ENCODE results near the gene SCD. TPM values are rescaled to one million over a fixed set of nuclear protein-coding genes. Genes with fewer than 3 reads are reported as not detected.
A peak's percentile ranks its signal among the peaks of the same experiment; 100 is the strongest.

The SCD gene
- total RNA-seq, 1 donor from 2014 or later, result 113 TPM

- no peak for TF ChIP-seq CTCF (conservative IDR thresholded peaks at IDR 0.05; ENCODE audit: low read depth, low read length)
- H3K4me3 ChIP-seq (ENCODE audit: low read depth, low read length), result peak overlapping the region; percentile 61
- DNase-seq (ENCODE audit: low read depth), result no peak
Measured at GRCh38 chr10:100346351-100346764, 675 bp upstream of the SCD start.

GRCh38 chr10:100347568-100348195 is 649 bp downstream of the SCD start:
- peak overlapping the region; percentile 61 for H3K4me3 ChIP-seq (ENCODE audit: low read depth, low read length)
- no peak for TF ChIP-seq CTCF (conservative IDR thresholded peaks at IDR 0.05; ENCODE audit: low read depth, low read length)
- no peak for DNase-seq (ENCODE audit: low read depth)

GRCh38 chr10:100348389-100348927 is 1.4 kb downstream of the SCD start:
- peak overlapping the region; percentile 61 for H3K4me3 ChIP-seq (ENCODE audit: low read depth, low read length)
- no peak for DNase-seq (ENCODE audit: low read depth)
- no peak for TF ChIP-seq CTCF (conservative IDR thresholded peaks at IDR 0.05; ENCODE audit: low read depth, low read length)

GRCh38 chr10:100349087-100349486 is 2.1 kb downstream of the SCD start:
- no peak for DNase-seq (ENCODE audit: low read depth)
- peak overlapping the region; percentile 61 for H3K4me3 ChIP-seq (ENCODE audit: low read depth, low read length)
- TF ChIP-seq CTCF (conservative IDR thresholded peaks at IDR 0.05; ENCODE audit: low read depth, low read length), result no peak

- DNase-seq (ENCODE audit: low read depth), result no peak
- H3K4me3 ChIP-seq (ENCODE audit: low read depth, low read length), result peak overlapping the region; percentile 61
Measured at GRCh38 chr10:100349672-100350071, 2.6 kb downstream of the SCD start.

GRCh38 chr10:100350914-100351485 is 4.0 kb downstream of the SCD start:
- no peak overlapping the region for H3K4me3 ChIP-seq (ENCODE audit: low read depth, low read length)
- TF ChIP-seq CTCF (conservative IDR thresholded peaks at IDR 0.05; ENCODE audit: low read depth, low read length), result no peak
- no peak for DNase-seq (ENCODE audit: low read depth)

More at GRCh38 chr10:100349672-100350071, 2.6 kb downstream of the SCD start:
- TF ChIP-seq CTCF (conservative IDR thresholded peaks at IDR 0.05; ENCODE audit: low read depth, low read length), result no peak

All from epithelial cell of proximal tubule (primary cell).